ENCODE data around the gene INPP5A. TPM values are rescaled to one million over a fixed set of nuclear protein-coding genes. Genes with fewer than 3 reads are reported as not detected.
"Not testable (repeated sequence)": the region's sequence is repeated elsewhere in the genome, so short reads cannot be mapped to it uniquely, and the experiment has no call there.

INPP5A gene
- total RNA-seq, 1 donor from 2014 or later, result 14.2 TPM

DNA sequence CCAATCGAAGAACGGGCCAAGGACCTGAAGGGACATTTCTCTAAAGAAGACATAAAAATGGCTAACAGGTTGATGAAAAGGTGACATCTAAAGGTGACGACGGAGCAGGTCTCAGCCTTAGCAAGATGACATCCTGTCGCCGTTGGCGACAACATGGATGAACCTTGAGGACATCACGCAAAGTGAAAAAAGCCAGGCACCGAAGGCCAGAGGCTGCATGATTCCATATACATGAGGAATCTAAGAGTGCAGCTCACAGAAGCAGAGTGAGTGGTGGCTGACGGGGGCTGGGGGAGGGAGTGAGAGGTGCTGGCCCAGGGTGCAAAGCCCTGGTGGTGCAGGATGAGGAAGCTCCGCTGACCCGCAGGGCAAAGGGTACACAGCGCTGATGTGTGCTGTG, 282.5 kb downstream of the INPP5A start:
- no peaks in the 10 kb centered on the region for H3K36me3 Mint-ChIP-seq
- DNase-seq (ENCODE audit: low spot score), result no peak
- no peaks in the 10 kb centered on the region for H3K27me3 ChIP-seq
- no peak overlapping the region for H3K4me3 ChIP-seq
- H3K27me3 Mint-ChIP-seq (ENCODE audit: insufficient read depth, low read depth), result peaks cover 11% of the 10 kb centered on the region
- H3K9ac ChIP-seq, result no peak overlapping the region
- peaks cover 11% of the 10 kb centered on the region for H3K4me1 Mint-ChIP-seq
- no peak for TF ChIP-seq EZH2 (IDR thresholded peaks at IDR 0.05)
- TF ChIP-seq, protein P1, sequence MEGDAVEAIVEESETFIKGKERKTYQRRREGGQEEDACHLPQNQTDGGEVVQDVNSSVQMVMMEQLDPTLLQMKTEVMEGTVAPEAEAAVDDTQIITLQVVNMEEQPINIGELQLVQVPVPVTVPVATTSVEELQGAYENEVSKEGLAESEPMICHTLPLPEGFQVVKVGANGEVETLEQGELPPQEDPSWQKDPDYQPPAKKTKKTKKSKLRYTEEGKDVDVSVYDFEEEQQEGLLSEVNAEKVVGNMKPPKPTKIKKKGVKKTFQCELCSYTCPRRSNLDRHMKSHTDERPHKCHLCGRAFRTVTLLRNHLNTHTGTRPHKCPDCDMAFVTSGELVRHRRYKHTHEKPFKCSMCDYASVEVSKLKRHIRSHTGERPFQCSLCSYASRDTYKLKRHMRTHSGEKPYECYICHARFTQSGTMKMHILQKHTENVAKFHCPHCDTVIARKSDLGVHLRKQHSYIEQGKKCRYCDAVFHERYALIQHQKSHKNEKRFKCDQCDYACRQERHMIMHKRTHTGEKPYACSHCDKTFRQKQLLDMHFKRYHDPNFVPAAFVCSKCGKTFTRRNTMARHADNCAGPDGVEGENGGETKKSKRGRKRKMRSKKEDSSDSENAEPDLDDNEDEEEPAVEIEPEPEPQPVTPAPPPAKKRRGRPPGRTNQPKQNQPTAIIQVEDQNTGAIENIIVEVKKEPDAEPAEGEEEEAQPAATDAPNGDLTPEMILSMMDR (IDR thresholded peaks at IDR 0.05), result no peak
- no peak for TF ChIP-seq EZH2phosphoT487 (IDR thresholded peaks at IDR 0.05)
- H2AFZ ChIP-seq (replicated peaks), result no peak overlapping the region
- peaks cover 17% of the 10 kb centered on the region for H3K9me3 Mint-ChIP-seq
- no peaks in the 10 kb centered on the region for H3K36me3 ChIP-seq
- peak overlapping the region; percentile 37 for H3K4me3 Mint-ChIP-seq
- H3K9me3 ChIP-seq (ENCODE audit: low read depth), result no peaks in the 10 kb centered on the region
- no peaks in the 10 kb centered on the region for H3K4me1 ChIP-seq
- H3K27ac ChIP-seq, result no peak overlapping the region
- H3K79me2 ChIP-seq (ENCODE audit: low read depth), result no peaks in the 10 kb centered on the region
- no peaks in the 10 kb centered on the region for H4K20me1 ChIP-seq (ENCODE audit: low read depth)
- H3F3A ChIP-seq (ENCODE audit: low read depth), result no peaks in the 10 kb centered on the region
- no peak overlapping the region for H3K27ac Mint-ChIP-seq
- H3K4me2 ChIP-seq, result no peak overlapping the region

DNA sequence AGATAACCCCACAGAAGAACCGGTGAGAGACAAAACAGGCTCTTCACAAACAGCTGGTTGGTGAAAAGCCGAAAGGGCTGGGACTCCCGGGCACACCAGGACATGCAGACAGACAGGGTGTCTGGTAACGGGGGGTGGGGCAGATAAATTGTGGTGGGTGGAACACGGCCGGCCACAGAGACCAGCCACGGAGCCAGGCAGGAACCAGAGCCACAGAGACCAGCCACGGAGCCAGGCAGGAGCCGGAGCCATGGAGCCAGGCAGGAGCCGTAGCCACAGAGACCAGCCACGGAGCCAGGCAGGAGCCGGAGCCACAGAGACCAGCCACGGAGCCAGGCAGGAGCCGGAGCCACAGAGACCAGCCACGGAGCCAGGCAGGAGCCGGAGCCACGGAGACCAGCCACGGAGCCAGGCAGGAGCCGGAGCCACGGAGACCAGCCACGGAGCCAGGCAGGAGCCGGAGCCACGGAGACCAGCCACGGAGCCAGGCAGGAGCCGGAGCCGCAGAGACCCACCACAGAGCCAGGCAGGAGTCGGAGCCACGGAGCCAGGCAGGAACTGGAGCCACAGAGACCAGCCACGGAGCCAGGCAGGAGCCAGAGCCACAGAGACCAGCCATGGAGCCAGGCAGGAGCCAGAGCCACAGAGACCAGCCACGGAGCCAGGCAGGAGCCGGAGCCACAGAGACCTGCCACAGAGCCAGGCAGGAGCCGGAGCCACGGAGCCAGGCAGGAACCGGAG, 288.4 kb downstream of the INPP5A start:
- not testable (repeated sequence) for H3K27ac Mint-ChIP-seq, H3K36me3 Mint-ChIP-seq
- H3K4me3 Mint-ChIP-seq, result peak overlapping the region; percentile 51

GRCh38 chr10:132826524-132827422, 289.2 kb downstream of the INPP5A start:
- Histone ChIP-seq H3F3A (ENCODE audit: low read depth) (peaks cover 8% of the 10 kb centered on the region), H3K4me1 (no peaks in the 10 kb centered on the region), H3K4me3 (no peak overlapping the region), H2AFZ (replicated peaks) (no peak overlapping the region), H3K27me3 (peaks cover 7% of the 10 kb centered on the region), H3K27ac (no peak overlapping the region), H3K79me2 (ENCODE audit: low read depth) (no peaks in the 10 kb centered on the region), H4K20me1 (ENCODE audit: low read depth) (no peaks in the 10 kb centered on the region), H3K36me3 (no peaks in the 10 kb centered on the region), H3K9me3 (ENCODE audit: low read depth) (no peaks in the 10 kb centered on the region), H3K4me2 (no peak overlapping the region), H3K9ac (no peak overlapping the region)
- H3K9me3 Mint-ChIP-seq, result peaks cover 12% of the 10 kb centered on the region
- H3K4me3 Mint-ChIP-seq, result no peak overlapping the region
- no peak for DNase-seq (ENCODE audit: low spot score)
- no peaks in the 10 kb centered on the region for H3K4me1 Mint-ChIP-seq
- TF ChIP-seq, protein P1 (IDR thresholded peaks at IDR 0.05), result no peak
- no peak for TF ChIP-seq EZH2phosphoT487 (IDR thresholded peaks at IDR 0.05)
- TF ChIP-seq EZH2 (IDR thresholded peaks at IDR 0.05), result no peak
- peaks cover 7% of the 10 kb centered on the region for H3K27me3 Mint-ChIP-seq (ENCODE audit: insufficient read depth, low read depth)
- H3K36me3 Mint-ChIP-seq, result peaks cover 3% of the 10 kb centered on the region
- H3K27ac Mint-ChIP-seq, result no peak overlapping the region

More for the DNA sequence above, 288.4 kb downstream of the INPP5A start:
- H3K36me3 ChIP-seq; DNase-seq (ENCODE audit: low spot score); H3K9ac ChIP-seq; H4K20me1 ChIP-seq (ENCODE audit: low read depth); H3K27me3 ChIP-seq; H3K27ac ChIP-seq; H3K4me1 Mint-ChIP-seq; H3K9me3 ChIP-seq (ENCODE audit: low read depth); H2AFZ ChIP-seq (replicated peaks); H3F3A ChIP-seq (ENCODE audit: low read depth); H3K79me2 ChIP-seq (ENCODE audit: low read depth); H3K4me1 ChIP-seq; H3K4me2 ChIP-seq; H3K4me3 ChIP-seq; H3K27me3 Mint-ChIP-seq (ENCODE audit: insufficient read depth, low read depth): not testable (repeated sequence)
- H3K9me3 Mint-ChIP-seq, result peaks cover 12% of the 10 kb centered on the region
